Myocyte (in vitro differentiated cells): ENCODE measurements around the gene CHRNA4. TPM values are rescaled to one million over a fixed set of nuclear protein-coding genes. Genes with fewer than 3 reads are reported as not detected.
"Not testable (repeated sequence)": the region's sequence is repeated elsewhere in the genome, so short reads cannot be mapped to it uniquely, and the experiment has no call there.

Experiments used
- DNase-seq: peaks from one replicate; pipeline ENCODE4 v3.0.0-alpha.2; 2012; ENCODE audit warnings: low read depth
- total RNA-seq: library from RNA; depleted of rRNA; stranded (reverse); fragments of >200 nt; gene quantifications from 2 replicates; pipeline ENCODE4 v1.2.3, GENCODE V29; 2014

CHRNA4 gene
- total RNA-seq, 1 donor from 2014 or later, result not detected

- DNase-seq, result no peak
These were observed 9.8 kb downstream of the CHRNA4 start for GRCh38 chr20:63351326-63351700.

GRCh38 chr20:63350597-63351325 lies 10.4 kb downstream of the CHRNA4 start:
- DNase-seq, result no peak

GRCh38 chr20:63350196-63350595 lies 11.0 kb downstream of the CHRNA4 start:
- no peak for DNase-seq

- DNase-seq, result no peak
These were observed 11.6 kb downstream of the CHRNA4 start for GRCh38 chr20:63349516-63349895.

GRCh38 chr20:63348828-63349515 lies 12.2 kb downstream of the CHRNA4 start:
- no peak for DNase-seq

GRCh38 chr20:63347950-63348827 lies 13.0 kb downstream of the CHRNA4 start:
- DNase-seq, result no peak

GRCh38 chr20:63347081-63347741 lies 13.9 kb downstream of the CHRNA4 start:
- no peak for DNase-seq

- DNase-seq, result no peak
These were observed 14.7 kb downstream of the CHRNA4 start for GRCh38 chr20:63346131-63347080.

GRCh38 chr20:63345328-63346100 lies 15.6 kb downstream of the CHRNA4 start:
- no peak for DNase-seq

- DNase-seq, result peak; percentile 46
These were observed 16.4 kb downstream of the CHRNA4 start for GRCh38 chr20:63344616-63345327.

GRCh38 chr20:63343460-63344445 lies 17.4 kb downstream of the CHRNA4 start:
- DNase-seq, result no peak

GRCh38 chr20:63342561-63343459 lies 18.3 kb downstream of the CHRNA4 start:
- no peak for DNase-seq

GRCh38 chr20:63340158-63340688 lies 20.9 kb downstream of the CHRNA4 start:
- DNase-seq, result not testable (repeated sequence)

GRCh38 chr20:63339154-63340094 lies 21.7 kb downstream of the CHRNA4 start:
- not testable (repeated sequence) for DNase-seq
